ENCODE measurements around the gene SPAG6. TPM values are rescaled to one million over a fixed set of nuclear protein-coding genes. Genes with fewer than 3 reads are reported as not detected.

SPAG6 gene
- polyA plus RNA-seq, 1 experiment, result not detected

- peaks cover 31% of the 10 kb centered on the region for H3K27me3 ChIP-seq (ENCODE audit: control insufficient read depth, insufficient read depth, low read length)
- H3K4me3 ChIP-seq (ENCODE audit: low read depth, low read length), result no peak overlapping the region
- no peak for TF ChIP-seq CTCF (IDR thresholded peaks at IDR 0.05; ENCODE audit: insufficient read depth, low read depth, low read length)
- CTCF ChIA-PET, result no interaction called here
- POLR2A ChIA-PET, result no interaction called here
- peaks cover 4% of the 10 kb centered on the region for H3K36me3 ChIP-seq (ENCODE audit: control insufficient read depth, insufficient read depth, low read length)
- no peak for DNase-seq (ENCODE audit: low read depth)
Measured at GRCh38 chr10:22333167-22333974, 11.9 kb upstream of the SPAG6 start.

DNA sequence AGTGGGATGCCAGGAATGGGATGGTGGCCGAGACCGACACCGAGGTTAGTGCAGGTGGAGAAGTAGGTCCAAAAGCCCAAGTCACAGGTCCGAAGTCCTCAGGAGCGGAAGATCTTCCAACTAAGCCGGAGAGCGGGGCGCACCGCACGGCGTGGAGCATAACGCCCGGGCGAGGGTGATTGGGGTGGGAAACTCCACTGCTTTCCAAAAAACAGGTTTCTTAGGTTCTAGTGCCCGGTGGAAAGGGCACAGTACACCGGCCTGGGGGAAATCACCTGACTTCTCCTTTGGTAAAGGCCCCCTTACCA, 11.4 kb upstream of the SPAG6 start:
- DNase-seq (ENCODE audit: low read depth), result no peak
- H3K27me3 ChIP-seq (ENCODE audit: control insufficient read depth, insufficient read depth, low read length), result peaks cover 36% of the 10 kb centered on the region
- CTCF ChIA-PET, result no interaction called here
- H3K36me3 ChIP-seq (ENCODE audit: control insufficient read depth, insufficient read depth, low read length), result peaks cover 4% of the 10 kb centered on the region
- no peak for TF ChIP-seq CTCF (IDR thresholded peaks at IDR 0.05; ENCODE audit: insufficient read depth, low read depth, low read length)
- H3K4me3 ChIP-seq (ENCODE audit: low read depth, low read length), result no peak overlapping the region
- POLR2A ChIA-PET, result no interaction called here

- H3K36me3 ChIP-seq (ENCODE audit: control insufficient read depth, insufficient read depth, low read length), result peaks cover 1% of the 10 kb centered on the region; the same call in 1 of the 2 replicates
- H3K4me3 ChIP-seq (ENCODE audit: low read depth, low read length), result peak overlapping the region; percentile 30
- TF ChIP-seq CTCF (IDR thresholded peaks at IDR 0.05; ENCODE audit: insufficient read depth, low read depth, low read length), result no peak
- CTCF ChIA-PET, result interaction anchor here (0.6 kb wide), 1 partner anchor 18 kb away, joined by 3 read pairs; the partner anchor contains the start of gene COMMD3
- POLR2A ChIA-PET, result no interaction called here
- peaks cover 40% of the 10 kb centered on the region for H3K27me3 ChIP-seq (ENCODE audit: control insufficient read depth, insufficient read depth, low read length)
- DNase-seq (ENCODE audit: low read depth), result no peak
Measured at GRCh38 chr10:22334414-22335172, 10.7 kb upstream of the SPAG6 start.

DNA sequence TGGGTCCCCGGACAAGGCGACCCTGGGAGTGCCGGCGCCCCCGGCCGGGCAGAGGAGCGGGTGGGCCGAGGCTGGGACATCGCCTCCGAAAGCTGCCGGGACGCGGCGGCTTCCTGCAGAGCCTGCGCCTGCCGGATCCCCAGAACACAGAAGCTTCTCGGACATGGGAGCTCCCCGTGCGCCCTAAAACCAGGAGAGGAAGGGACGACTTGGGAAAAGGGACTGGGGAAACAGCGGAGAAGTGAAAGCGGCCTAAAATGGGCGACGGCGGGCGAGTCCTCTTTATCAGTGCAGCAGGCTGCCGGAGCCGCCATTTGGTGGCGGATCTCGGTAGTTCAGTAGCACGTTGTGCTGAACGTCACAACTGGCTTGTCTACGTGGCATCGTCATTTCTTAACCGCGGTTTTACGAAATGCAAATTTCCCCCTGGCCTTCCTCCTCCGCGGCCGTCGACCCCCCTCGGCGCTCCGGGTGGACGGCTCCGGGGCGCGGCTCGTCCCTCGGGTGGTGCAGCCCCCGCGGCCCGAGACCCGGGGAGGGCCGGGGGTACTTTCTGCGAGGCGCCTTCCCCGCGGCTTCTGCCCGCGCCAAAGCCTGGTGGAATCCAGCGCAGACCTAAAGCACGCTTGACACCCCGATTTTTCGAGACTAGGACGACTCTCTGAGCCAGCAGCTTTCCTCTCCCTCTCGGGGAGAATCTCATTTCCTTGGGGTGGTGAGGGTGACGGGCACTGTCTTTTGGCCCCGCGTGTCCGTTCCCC, 9.9 kb upstream of the SPAG6 start:
- CTCF ChIA-PET, result interaction anchor here (0.6 kb wide), 1 partner anchor 19 kb away, joined by 3 read pairs; the partner anchor contains the start of gene COMMD3
- TF ChIP-seq CTCF (IDR thresholded peaks at IDR 0.05; ENCODE audit: insufficient read depth, low read depth, low read length), result peak; percentile 18; the same call in 1 of the 2 replicates
- no peak for DNase-seq (ENCODE audit: low read depth)
- POLR2A ChIA-PET, result no interaction called here
- Histone ChIP-seq H3K4me3 (ENCODE audit: low read depth, low read length) (peak overlapping the region; percentile 30), H3K36me3 (ENCODE audit: control insufficient read depth, insufficient read depth, low read length) (no peaks in the 10 kb centered on the region), H3K27me3 (ENCODE audit: control insufficient read depth, insufficient read depth, low read length) (peaks cover 40% of the 10 kb centered on the region)

All from BJ (cell line).